Activated T-cell treated with anti-CD3 and anti-CD28 coated beads, Interleukin-2, amount 50 U/mL, for 1 hour (primary cell): Measurements from ENCODE around the gene SKIL.

Experiments used
- DNase-seq: peaks from one replicate; pipeline ENCODE4 v3.0.0-alpha.2; 2020

SKIL gene

DNA sequence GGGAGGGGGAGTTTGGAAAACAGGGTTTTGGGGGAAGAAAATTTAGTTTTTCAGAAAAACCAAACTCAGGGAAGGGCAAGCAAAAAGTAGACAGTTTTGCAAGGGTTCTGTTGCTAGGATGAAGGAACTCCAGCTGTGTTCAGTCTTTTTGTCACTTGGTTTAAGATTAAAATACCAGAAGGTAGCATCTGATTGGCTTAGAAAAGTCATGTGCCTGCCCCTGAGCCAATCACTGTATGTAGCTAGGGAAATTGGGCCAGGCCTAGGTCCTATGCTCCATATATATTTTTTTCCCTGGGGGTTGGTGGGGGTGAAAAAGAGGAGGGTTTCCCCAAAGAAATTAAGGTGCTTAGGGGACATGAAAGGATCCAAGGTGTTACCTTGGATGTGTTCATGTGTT, 85.4 kb downstream of the SKIL start:
- no peak for DNase-seq

DNA sequence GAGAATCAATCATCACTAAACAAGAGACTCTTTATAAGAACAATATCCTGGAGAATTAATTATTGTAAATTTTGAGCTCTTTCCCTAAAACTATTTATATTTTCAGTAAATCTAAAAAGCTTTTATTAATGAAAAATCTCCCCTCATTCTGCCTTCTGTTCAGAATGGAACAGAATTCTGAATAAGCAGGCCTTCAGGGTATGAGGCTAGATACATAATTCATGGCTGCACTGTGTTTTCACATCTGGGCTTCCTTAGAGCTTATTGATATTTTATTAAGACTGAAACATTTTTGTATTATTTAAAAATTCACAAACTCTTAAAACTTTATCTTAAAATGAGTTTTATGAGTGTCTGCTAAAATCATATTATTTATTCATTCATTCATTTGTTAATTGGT, 85.9 kb downstream of the SKIL start:
- DNase-seq = no peak
